Stimulated activated CD4-positive, alpha-beta T cell treated with anti-CD3 and anti-CD28 coated beads, TNF-alpha, amount 100 ng/mL, for 4 hours (primary cell): ENCODE data around the gene ABCC1.
"Not testable (repeated sequence)": the region's sequence is repeated elsewhere in the genome, so short reads cannot be mapped to it uniquely, and the experiment has no call there.

ENCODE experiments used
- DNase-seq, 3 experiments: peaks; one replicate each; pipeline ENCODE4 v3.0.0-alpha.2; 2020; ENCODE audit warnings: low read depth in 3 of 3

Gene ABCC1

DNA sequence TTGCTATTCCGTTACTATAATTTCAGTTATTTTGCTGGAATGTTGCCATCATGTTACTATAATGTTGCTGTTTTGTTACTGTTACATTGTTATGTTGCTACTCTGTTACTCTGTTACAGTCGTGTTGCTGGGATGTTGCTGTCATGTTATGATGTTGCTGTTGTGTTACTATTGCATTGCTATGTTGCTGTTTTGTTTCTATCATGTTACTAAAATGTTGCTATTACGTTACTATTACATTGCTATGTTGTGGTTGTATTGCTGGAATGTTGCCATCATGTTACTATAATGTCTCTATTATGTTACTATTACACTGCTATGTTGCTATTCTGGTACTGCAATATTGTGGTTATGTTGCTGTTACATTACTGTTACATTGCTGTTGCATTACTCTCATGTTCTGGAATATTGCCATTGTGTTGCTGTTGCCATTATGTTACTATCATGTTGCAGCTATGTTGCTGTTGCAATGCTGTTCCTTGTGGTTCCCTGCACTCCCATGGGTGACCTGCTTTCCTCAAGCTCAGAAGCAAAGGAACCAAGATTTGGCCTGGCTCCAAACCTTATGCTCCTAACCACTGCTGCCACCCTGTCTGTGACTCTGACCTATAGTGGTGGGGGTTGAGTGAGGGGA lies 209.4 kb downstream of the ABCC1 start:
- DNase-seq = no peak

DNA sequence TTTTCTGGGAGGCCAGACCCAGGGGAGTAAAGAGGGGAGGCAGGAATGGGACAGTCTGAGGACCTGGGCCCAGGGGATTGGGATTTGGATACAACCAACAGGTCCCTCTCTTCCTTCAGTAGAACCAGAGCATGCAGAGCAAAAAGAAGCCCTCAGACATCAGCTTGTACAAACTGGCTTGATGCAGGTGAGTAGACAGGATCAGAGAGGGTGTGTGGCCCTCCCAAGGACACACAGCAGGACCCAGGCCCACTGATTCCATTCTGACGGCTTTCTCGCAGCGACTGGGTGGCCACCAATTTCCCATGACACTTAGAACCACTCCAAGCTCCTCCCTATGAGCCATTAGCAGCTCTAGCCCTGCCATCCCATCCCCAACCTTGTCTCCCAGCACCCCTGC lies 210.2 kb downstream of the ABCC1 start:
- DNase-seq = no peak

DNA sequence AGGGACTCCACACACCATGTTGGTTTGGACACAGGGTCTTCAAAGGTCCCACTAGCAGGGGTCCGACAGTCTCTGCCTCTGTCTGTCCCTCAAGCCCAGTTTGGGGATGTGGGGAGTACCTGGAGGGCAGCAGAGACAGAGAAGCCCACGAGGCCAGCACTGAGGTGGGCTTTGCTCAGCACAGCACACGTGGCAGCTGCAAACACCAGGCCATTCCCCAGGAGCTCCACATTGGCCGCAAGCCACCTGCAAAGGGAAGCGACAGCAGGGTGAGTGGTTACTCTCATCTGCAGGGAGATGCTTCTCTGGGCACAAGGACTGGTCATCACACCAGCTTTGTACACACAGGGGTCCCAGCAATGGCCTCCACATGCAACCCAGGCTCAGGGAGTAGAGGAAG lies 211.9 kb downstream of the ABCC1 start:
- no peak for DNase-seq

- DNase-seq = not testable (repeated sequence)
These were observed 212.4 kb downstream of the ABCC1 start for GRCh38 chr16:16161840-16162239.

DNA sequence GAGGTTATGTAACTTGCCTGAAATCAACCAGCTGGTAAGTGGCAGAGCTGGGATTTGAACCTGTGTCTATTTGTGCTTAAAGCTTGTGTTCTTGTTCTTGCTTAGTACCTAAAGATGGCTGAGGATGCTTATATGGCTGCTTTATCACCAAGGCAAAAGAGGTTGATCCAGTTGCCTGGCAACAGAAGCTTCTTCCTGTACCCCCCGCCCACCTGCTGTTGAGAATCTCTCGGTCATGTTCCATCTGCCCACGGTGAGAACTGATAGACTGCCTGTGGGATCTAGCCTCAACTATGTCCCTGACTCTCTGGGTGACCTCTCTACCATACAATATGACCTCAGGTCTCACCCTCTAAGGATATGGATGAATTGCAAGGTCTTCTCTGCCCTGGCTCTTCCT lies 213.2 kb downstream of the ABCC1 start:
- no peak for DNase-seq

DNA sequence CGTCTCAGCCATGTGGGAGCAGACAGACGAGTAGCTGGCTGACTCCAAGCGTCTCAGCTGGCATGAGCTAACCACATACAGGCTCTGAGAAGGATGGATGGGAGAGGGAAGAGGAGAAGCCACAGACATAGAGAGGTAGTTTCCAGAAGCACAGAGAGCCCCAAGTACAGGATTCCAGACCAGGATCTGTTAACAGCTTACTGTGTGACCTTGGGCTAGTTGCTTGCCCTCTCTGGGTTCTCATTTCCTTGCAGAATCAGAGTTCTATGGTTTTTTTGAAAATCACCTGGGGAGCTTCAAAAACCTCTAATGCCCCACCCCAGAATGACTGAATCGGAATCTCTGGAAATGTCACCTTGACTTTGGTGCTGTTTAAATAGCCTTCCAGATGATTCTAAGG lies 213.7 kb downstream of the ABCC1 start:
- DNase-seq = no peak

DNA sequence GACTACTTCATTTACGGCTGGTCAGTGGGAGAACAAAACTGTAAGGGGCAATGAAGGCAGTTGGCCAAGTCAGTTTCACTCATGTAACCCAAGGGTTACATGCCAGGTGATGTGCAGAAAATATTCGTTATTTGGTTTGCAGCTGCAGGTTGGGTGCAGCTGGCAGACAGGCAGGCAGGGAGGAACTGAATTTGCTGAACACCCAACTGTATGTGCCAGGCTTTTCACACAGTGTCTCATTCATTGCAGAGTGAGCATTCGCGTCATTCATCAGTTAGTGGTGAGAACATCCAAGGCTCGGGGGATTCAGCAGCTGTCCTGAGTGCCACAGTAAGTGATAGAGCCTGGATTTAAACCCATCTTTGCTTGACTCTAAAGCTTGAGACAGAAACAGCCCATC lies 214.2 kb downstream of the ABCC1 start:
- no peak for DNase-seq

GRCh38 chr16:16164243-16164642 lies 214.8 kb downstream of the ABCC1 start:
- no peak for DNase-seq

- DNase-seq = no peak
These were observed 216.7 kb downstream of the ABCC1 start for GRCh38 chr16:16166085-16166484.

DNA sequence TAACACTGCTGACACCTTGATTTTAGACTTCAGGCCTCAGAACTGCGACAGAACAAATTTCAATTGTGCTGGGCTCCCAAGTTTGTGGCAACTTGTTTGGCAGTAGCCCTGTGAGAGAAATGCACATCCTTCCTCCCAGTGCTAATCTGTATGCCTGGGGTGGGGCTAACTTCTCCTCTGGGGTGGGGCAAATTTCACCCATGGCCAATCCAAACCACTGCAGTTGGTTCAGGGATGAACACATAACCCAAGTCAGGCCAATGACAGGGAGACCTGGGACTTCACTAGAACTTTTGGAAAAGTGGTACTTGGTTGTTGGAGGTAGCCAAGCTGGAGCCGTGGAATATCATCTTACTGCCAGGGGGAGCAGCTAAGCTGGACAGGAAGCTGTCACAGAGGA lies 217.5 kb downstream of the ABCC1 start:
- no peak for DNase-seq

GRCh38 chr16:16167927-16168326 lies 218.5 kb downstream of the ABCC1 start:
- no peak for DNase-seq

DNA sequence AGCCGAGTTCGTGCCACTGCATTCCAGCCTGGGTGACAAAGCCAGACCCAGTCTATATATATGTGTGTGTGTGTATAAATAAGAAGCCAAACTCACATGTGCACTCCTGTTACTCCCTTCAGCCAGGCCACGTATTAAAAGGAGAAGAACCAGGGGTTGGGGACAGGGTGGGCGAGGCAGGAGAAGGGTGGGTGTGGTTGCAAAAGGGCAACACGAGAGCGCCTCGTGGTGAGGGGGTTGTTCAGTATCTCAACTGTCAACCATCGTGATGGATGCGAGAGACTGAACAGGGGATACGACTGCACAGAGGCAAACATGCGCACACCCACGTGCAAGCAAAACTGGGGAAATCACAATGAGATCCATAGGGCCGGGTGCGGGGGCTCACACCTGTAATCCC lies 219.0 kb downstream of the ABCC1 start:
- no peak for DNase-seq

- DNase-seq = no peak
These were observed 220.2 kb downstream of the ABCC1 start for GRCh38 chr16:16169615-16170014.

GRCh38 chr16:16171332-16171919 lies 222.0 kb downstream of the ABCC1 start:
- no peak for DNase-seq

DNA sequence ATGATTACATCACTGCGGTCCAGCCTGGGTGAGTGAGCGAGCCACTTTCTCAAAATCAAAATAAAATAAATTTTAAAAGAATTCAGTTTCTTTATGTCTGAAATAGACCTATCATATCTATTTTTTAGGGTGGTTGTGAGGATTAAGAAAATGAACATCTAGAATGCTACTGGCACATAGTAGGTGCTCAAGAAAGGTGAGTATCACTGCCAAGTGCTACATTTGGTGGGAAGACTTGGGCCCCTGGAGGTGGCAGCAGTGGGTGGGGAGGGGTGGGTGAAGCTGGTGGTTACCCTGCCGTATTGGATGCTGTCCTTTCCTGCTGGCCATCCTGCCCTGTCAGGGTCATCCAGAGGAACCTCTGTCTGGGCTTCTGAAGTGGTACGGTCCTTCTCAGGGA lies 223.6 kb downstream of the ABCC1 start:
- no peak for DNase-seq

GRCh38 chr16:16175296-16175695 lies 225.9 kb downstream of the ABCC1 start:
- no peak for DNase-seq

- DNase-seq = no peak
These were observed 226.9 kb downstream of the ABCC1 start for GRCh38 chr16:16176328-16176727.

- DNase-seq = no peak
These were observed 229.2 kb downstream of the ABCC1 start for GRCh38 chr16:16178455-16179162.

DNA sequence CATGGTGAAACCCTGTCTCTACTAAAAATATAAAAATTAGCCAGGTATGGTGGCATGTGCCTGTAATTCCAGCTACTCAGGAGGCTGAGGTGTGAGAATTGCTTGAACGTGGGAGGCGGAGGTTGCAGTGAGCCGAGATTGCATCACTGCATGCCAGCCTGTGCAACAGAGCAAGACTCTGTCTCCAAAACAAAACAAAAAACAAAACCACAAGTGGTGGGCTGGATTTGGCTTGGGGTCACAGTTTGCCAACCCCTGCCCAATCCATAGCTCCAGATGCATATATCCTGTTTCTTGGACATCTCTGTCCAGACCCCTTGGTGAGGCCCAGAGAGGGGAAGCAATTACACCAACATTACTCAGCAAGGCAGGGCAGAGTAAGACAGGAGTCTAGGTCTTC lies 232.3 kb downstream of the ABCC1 start:
- not testable (repeated sequence) for DNase-seq

DNA sequence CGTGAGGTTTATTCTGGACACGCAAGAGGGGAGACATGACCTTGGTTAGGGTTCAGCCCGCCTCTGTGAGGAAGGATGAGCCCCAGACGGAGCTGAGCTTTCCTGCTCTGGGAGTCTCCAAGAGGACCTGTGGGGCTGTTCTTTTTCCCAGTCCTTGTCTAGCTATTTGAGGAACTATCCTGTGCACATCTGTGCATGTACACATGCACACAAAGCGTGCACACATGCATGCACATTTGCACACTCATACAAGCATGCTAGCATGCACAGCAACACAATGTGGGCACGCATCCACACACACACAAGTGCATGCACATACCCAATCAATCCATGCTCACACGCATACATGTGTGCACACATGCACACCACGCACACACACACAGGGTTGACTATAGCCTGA lies 233.5 kb downstream of the ABCC1 start:
- no peak for DNase-seq

GRCh38 chr16:16183562-16183961 lies 234.1 kb downstream of the ABCC1 start:
- DNase-seq = no peak

DNA sequence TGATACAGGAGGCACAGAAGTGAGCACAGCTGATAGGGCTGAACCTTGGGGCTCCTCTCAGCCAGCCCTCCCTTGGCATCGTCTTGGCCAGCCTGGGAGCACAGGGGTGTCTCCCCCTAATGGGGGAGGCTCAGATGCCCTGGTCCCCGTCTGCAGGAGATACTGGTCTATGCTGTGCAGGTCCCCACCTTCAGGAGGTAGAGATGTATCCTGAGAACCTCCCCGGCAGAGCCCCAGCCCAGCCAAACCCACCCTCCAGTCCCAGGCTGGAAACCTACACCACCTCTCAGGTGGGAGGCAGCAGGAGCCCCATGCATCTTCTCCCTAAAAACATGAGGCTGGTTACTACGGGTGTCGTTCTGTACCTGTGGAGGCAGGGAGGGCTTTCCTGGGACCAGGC lies 235.2 kb downstream of the ABCC1 start:
- no peak for DNase-seq

DNA sequence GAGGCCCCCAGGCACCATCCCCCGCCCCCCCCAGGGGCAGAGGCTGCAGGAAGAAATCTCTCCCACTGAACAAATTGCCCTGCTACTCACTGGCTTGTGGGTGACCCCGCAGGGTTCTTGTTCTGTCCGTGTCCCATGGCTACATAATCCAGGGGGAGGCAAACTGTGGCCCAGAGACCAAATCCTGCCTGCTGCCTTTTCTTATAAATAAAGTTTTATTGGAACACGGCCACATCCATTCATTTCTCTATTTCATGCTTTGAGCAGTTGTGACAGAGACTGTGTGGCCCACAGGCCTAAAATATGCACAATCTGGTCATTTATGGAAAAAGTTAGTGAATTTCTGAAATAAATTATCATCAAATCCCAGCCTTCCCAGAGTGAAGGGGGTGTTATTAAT lies 235.7 kb downstream of the ABCC1 start:
- no peak for DNase-seq
